Stimulated activated CD8-positive, alpha-beta memory T cell treated with anti-CD3 and anti-CD28 coated beads, Interleukin-12 subunit alpha, Interleukin-12 subunit beta, amount 100 ng/mL, for 24 hours (primary cell): ENCODE data around the gene DPH2.
A peak's percentile ranks its signal among the peaks of the same experiment; 100 is the strongest.

Source experiments
- DNase-seq: peaks from one replicate; pipeline ENCODE4 v3.0.0-alpha.2; 2020; ENCODE audit errors: extremely low read depth

The DPH2 gene

GRCh38 chr1:43968348-43968948, 1.4 kb upstream of the DPH2 start:
- DNase-seq, result no peak

GRCh38 chr1:43969416-43969745, 429 bp upstream of the DPH2 start:
- DNase-seq, result no peak

- DNase-seq, result no peak
Measured at GRCh38 chr1:43970502-43970901, 692 bp downstream of the DPH2 start.

DNA sequence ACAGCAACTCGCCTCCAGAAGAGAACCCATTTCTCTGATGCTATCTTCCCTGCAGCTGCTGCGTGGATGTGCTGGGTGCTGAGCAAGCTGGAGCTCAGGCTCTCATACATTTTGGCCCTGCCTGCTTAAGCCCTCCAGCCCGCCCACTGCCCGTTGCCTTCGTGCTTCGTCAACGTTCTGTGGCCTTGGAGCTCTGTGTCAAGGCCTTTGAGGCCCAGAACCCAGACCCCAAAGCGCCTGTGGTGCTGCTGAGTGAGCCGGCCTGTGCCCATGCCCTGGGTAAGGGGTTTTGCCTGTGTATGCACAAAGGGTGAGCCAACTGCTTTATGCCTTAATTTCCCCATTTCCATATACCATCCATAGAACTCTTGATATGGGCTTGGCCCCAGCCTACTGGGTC, 1.1 kb downstream of the DPH2 start:
- no peak for DNase-seq

DNA sequence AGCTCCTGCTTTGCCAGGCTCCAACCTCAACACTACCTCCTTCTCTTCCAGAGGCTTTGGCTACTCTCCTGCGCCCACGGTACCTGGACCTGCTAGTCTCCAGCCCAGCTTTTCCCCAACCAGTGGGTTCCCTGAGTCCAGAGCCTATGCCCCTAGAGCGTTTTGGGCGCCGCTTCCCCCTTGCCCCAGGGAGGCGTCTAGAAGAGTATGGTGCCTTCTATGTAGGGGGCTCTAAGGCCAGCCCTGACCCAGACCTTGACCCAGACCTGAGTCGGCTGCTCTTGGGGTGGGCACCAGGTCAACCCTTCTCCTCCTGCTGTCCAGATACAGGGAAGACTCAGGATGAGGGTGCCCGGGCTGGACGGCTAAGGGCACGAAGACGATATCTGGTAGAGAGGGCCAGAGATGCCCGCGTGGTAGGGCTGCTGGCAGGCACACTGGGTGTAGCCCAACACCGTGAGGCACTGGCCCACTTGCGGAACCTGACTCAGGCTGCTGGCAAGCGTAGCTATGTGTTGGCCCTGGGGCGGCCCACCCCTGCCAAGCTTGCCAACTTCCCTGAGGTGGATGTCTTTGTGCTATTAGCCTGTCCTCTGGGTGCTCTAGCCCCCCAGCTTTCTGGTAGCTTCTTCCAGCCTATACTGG, 1.6 kb downstream of the DPH2 start:
- no peak for DNase-seq

DNA sequence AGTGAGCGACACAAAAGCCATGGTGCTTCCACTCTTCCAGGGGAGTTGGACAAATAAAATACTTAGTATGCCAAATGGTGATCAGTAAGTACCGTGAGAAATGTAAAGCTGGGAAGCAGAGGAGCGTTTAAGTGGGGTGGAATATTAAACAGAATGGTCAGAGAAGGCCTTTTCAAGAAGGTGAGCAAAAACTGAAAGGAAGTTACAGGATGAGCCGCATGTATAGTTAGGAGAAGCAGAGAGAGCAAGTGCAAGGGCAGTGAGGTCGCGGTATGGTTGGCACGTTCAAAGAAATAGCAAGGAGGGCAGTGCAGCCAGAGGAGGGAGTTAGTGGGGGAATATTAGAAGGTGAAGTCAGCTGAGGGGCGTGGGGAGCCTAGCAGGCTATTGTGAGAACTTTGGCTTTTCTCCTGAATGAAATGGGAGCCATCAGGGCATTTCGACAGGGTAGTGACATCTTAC, 4.2 kb downstream of the DPH2 start:
- DNase-seq, result no peak

GRCh38 chr1:43974443-43975248, 4.8 kb downstream of the DPH2 start, which contains the start of gene ATP6V0B:
Gene ATP6V0B (plus strand): TSS chr1:43974960. CDS start chr1:43975041, 81 bp downstream.
- DNase-seq, result peak; percentile 95

GRCh38 chr1:43975249-43975961, 5.6 kb downstream of the DPH2 start:
- DNase-seq, result no peak

DNA sequence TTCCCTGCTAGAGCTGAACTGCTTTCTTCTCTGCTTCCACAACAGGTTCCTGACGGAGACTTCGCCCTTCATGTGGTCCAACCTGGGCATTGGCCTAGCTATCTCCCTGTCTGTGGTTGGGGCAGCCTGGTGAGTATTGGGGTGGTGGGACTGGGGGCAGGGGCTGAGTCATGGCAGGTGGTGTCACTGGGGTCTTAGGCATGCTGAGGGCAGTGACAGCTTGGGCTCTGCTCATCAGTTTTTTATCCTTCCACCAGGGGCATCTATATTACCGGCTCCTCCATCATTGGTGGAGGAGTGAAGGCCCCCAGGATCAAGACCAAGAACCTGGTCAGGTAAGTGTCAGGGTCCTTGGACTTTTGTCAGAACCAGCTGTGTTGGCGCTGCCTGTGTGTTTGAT, 6.2 kb downstream of the DPH2 start:
- no peak for DNase-seq

GRCh38 chr1:43976890-43977289, 7.1 kb downstream of the DPH2 start:
- no peak for DNase-seq

DNA sequence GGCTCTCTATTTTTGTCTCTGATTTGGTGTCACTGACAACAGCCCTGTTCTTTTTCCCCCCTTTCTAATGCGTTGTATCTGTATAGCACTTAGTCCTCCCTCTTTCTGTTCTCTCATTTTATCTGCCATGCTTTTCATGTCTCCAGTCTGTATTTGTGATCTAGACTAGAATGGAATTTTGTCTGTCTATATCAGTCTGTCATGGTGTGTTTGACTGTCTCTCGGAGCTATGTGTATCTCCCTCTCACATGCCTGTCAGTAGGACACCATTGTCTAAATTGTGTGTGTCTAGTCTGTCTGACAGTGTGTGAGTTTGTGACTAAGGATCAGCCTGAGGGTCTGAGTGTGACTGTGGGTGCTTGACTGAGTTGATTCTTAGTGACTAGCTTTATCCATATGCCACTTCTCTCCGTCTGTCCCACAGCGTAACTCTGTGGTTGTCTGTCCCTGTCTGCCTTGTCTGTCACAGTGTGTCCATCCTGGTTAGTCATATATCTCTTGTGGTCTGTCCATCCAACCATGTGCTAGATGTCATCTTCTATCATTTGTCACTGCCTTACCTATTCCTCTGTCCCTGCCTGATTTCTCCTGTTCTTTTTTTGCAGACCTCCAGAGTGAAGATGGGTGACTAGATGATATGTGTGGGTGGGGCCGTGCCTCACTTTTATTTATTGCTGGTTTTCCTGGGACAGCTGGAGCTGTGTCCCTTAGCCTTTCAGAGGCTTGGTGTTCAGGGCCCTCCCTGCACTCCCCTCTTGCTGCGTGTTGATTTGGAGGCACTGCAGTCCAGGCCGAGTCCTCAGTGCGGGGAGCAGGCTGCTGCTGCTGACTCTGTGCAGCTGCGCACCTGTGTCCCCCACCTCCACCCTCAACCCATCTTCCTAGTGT, 7.8 kb downstream of the DPH2 start:
- no peak for DNase-seq

DNA sequence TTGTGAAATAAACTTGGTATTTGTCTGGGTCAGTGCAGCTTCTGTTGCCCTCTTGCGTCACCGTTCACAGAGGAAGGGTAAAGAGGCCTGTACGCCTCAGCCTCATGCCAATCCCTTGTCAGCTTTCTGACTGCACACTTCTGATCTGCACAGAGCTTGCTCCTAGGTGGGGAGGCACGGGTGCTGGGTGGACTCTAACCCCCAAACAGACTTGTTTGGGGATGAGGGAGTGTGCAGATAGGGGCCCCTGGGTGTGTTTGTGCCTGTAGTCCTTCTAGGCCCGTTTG, 8.4 kb downstream of the DPH2 start:
- no peak for DNase-seq

DNA sequence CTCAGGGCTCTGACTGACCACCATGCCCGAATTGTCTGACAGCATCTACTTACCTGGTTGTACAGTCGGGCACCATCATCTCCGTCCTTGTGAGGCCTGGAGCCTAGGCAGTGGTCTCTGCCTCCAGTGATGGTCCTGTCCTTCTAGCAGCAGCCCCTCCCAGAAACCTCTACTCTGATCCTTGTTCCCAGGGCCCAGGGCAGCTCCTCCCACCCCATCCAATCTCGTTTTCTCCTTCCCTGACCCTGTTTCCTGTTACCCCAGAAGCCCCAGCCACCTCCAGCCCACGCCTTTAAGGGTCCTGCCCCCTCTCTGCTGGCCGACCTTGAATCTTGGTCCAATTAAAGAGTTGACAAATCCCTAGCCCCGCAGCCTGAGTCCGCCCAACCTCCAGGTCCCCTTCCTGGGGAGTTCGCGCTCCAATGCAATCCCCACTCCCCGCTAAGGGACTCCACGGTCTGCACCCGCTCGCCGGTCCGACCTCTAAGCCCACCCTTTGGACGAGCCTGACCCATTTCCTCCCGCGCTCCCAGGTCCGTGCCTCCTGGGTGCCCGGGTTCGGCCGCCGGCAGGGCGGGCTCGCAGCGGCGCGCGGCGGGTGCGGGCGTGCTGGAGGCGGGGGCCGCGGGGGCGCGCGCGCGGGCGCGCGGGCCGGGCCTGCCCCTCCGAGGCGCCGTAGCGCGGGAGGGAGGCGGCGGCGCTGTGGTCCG, 8.9 kb downstream of the DPH2 start, which contains the start of gene B4GALT2:
B4GALT2 (plus strand) TSS at position 660 of the 710 bp plus-strand sequence. CDS start 1,951 bp downstream, outside the sequence.
- DNase-seq, result no peak

DNA sequence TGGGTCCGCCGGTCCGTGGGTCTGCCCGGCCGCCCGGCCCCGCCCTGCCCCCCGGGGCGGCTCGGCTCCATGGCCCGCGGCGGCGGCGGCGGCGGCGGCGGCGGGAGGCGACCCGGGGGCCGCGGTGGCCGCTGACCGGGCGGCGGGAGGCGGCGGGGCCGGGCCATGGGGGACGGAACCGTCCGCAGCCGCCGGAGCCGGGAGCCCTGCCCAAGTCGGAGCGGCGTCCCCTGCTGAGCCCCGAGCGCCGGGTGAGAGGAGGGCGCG, 9.4 kb downstream of the DPH2 start:
- no peak for DNase-seq

DNA sequence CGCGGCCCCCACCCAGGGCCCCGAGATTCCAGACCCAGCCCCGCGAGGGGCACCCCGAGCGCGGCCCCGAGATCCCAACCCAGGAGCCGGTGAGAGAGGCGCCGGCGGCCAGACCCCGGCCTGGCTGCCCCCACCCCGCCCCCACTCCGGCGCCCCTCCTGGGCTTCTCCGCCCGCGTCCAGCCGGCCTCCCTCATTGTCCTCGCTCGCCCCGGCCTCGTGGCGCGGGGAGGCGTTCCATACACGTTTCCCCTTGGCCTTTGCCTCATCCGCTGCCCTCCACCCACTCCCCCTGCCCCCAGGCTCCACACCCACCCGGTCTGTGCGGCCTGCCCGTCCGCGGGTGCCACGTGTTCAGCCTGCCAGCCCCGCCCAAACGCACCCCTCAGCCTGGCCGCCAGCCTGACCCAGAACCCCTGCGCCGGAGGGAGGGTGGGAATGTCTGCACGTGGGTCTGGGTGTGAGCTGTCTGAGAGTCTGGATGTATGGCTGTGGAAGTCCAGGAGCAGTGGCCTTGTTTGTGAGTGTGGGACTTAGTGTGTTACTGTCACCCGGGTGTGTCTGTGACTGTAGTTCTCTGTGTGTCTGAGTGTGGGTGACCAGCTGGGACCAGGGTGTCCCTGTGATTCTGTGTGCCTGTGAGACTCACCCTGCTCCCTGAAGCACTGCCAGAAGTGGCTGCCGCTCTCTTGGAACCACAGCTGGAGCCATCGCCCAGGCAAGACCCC, 9.9 kb downstream of the DPH2 start:
- DNase-seq, result no peak

DNA sequence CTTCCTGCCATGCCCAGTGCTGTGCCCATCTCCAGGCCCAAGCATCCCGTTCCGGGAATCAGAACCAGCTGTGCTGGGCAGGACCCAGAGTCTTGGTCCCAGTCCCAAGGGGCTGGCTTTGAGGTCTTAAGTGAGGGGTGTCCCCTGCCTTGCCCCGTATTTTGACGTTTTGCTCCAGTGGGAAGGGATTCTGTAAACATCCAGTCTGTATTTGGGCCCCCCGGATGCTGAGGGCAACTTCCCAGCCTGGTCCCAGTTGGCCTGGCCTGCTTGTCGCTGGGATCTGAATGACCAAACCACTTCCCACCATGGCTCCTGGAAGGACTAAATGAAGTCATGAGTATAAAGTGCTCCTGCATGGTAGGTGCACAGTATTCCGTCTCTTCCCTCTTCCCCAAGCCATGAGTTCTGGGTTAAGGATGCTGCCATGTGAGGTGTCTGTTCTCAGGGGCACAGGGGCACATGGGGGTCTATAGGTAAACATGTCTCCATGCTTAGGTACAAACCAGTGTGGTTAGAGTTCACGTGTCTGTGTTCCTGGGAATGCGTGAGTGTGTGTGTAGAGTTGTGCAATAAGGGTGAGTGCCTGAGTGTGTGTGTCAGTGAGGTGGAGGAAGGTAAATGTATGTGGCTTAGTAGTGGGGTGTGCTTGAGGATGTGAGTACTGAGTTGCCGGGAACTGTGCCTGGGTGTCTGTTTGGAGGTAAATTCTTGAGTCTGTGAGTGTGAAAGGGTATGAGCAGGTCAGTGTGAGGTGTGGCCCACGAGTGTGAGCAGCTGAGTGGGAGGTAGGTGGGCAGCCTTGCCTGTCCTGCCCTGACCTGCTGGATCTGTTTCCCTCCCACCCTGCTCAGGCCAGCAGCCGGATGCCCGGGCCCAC, 10.7 kb downstream of the DPH2 start:
- DNase-seq, result no peak

DNA sequence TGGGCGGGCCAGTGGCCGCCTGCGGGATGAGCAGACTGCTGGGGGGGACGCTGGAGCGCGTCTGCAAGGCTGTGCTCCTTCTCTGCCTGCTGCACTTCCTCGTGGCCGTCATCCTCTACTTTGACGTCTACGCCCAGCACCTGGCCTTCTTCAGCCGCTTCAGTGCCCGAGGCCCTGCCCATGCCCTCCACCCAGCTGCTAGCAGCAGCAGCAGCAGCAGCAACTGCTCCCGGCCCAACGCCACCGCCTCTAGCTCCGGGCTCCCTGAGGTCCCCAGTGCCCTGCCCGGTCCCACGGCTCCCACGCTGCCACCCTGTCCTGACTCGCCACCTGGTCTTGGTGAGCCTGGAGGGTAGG, 11.3 kb downstream of the DPH2 start:
- DNase-seq, result no peak

GRCh38 chr1:43981636-43982035, 11.8 kb downstream of the DPH2 start:
- DNase-seq, result no peak

GRCh38 chr1:43982241-43982640, 12.4 kb downstream of the DPH2 start:
- DNase-seq, result no peak
